ENCODE measurements around the gene ADAM23. TPM values are rescaled to one million over a fixed set of nuclear protein-coding genes. Genes with fewer than 3 reads are reported as not detected.

Gene ADAM23
- total RNA-seq, 1 experiment from 2014 or later, result 24.6 TPM

DNA sequence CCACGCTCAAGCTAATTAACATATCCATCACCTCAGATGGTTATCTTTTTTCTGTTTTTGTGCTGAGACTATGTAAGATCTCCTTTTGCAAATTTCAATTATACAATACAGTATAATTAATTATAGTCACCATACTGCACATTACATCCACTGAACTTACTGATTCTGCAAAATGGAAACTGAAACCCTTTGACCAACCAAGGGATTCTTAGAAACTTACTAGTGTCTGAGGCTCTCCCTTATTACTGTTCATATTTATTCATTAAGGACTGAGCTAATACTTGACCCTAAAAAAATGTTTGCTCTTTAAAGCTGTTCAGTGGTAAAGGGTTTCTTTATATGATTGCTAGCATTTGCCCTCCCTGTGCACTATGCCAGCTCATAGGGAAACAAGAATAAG, 50.7 kb downstream of the ADAM23 start (continued):
- TF ChIP-seq ZBTB21 (CRISPR knock-in tag; IDR thresholded peaks at IDR 0.05; ENCODE audit: borderline replicate concordance), result no peak
- no peak for TF ChIP-seq MAX (CRISPR knock-in tag; IDR thresholded peaks at IDR 0.05)
- TF ChIP-seq SMAD4 (CRISPR knock-in tag; IDR thresholded peaks at IDR 0.05), result no peak

GRCh38 chr2:206502729-206503128, 59.4 kb downstream of the ADAM23 start:
- H3K4me1 Mint-ChIP-seq, result no peaks in the 10 kb centered on the region
- H3K4me3 Mint-ChIP-seq, result no peak overlapping the region
- ATAC-seq (no peak), DNase-seq (ENCODE audit: low spot score) (no peak)
- H3K36me3 Mint-ChIP-seq, result no peaks in the 10 kb centered on the region
- no peaks in the 10 kb centered on the region for H3K9me3 Mint-ChIP-seq
- CTCF ChIA-PET, result interaction anchor here (0.5 to 1.6 kb wide), 8 partner anchors 8 to 327 kb away, joined by 3 to 11 read pairs (median 4); no protein-coding TSS in a partner anchor
- POLR2A ChIA-PET, result no interaction called here
- H3K27me3 Mint-ChIP-seq (ENCODE audit: low read depth), result no peaks in the 10 kb centered on the region
- H3K27ac Mint-ChIP-seq, result no peak overlapping the region
- TF ChIP-seq, protein P1, sequence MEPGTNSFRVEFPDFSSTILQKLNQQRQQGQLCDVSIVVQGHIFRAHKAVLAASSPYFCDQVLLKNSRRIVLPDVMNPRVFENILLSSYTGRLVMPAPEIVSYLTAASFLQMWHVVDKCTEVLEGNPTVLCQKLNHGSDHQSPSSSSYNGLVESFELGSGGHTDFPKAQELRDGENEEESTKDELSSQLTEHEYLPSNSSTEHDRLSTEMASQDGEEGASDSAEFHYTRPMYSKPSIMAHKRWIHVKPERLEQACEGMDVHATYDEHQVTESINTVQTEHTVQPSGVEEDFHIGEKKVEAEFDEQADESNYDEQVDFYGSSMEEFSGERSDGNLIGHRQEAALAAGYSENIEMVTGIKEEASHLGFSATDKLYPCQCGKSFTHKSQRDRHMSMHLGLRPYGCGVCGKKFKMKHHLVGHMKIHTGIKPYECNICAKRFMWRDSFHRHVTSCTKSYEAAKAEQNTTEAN (CRISPR knock-in tag; IDR thresholded peaks at IDR 0.05), result no peak
- TF ChIP-seq HMGXB4 (CRISPR knock-in tag; IDR thresholded peaks at IDR 0.05), result no peak
- TF ChIP-seq, protein P2, sequence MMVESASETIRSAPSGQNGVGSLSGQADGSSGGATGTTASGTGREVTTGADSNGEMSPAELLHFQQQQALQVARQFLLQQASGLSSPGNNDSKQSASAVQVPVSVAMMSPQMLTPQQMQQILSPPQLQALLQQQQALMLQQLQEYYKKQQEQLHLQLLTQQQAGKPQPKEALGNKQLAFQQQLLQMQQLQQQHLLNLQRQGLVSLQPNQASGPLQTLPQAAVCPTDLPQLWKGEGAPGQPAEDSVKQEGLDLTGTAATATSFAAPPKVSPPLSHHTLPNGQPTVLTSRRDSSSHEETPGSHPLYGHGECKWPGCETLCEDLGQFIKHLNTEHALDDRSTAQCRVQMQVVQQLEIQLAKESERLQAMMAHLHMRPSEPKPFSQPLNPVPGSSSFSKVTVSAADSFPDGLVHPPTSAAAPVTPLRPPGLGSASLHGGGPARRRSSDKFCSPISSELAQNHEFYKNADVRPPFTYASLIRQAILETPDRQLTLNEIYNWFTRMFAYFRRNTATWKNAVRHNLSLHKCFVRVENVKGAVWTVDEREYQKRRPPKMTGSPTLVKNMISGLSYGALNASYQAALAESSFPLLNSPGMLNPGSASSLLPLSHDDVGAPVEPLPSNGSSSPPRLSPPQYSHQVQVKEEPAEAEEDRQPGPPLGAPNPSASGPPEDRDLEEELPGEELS (CRISPR knock-in tag; IDR thresholded peaks at IDR 0.05), result no peak
- TF ChIP-seq CREM (CRISPR knock-in tag; IDR thresholded peaks at IDR 0.05), result no peak
- TF ChIP-seq ZNF512 (CRISPR knock-in tag; IDR thresholded peaks at IDR 0.05; ENCODE audit: borderline replicate concordance), result no peak
- TF ChIP-seq, protein P3, sequence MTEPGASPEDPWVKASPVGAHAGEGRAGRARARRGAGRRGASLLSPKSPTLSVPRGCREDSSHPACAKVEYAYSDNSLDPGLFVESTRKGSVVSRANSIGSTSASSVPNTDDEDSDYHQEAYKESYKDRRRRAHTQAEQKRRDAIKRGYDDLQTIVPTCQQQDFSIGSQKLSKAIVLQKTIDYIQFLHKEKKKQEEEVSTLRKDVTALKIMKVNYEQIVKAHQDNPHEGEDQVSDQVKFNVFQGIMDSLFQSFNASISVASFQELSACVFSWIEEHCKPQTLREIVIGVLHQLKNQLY (CRISPR knock-in tag; IDR thresholded peaks at IDR 0.05), result no peak
- TF ChIP-seq E2F4 (CRISPR knock-in tag; IDR thresholded peaks at IDR 0.05; ENCODE audit: borderline replicate concordance, low read depth), result no peak
- TF ChIP-seq EMX1 (CRISPR knock-in tag; IDR thresholded peaks at IDR 0.05), result no peak
- no peak for TF ChIP-seq ATF6 (CRISPR knock-in tag; IDR thresholded peaks at IDR 0.05)
- TF ChIP-seq, protein P4, sequence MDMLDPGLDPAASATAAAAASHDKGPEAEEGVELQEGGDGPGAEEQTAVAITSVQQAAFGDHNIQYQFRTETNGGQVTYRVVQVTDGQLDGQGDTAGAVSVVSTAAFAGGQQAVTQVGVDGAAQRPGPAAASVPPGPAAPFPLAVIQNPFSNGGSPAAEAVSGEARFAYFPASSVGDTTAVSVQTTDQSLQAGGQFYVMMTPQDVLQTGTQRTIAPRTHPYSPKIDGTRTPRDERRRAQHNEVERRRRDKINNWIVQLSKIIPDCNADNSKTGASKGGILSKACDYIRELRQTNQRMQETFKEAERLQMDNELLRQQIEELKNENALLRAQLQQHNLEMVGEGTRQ (CRISPR knock-in tag; IDR thresholded peaks at IDR 0.05), result no peak
- TF ChIP-seq NR1H2 (CRISPR knock-in tag; IDR thresholded peaks at IDR 0.05), result no peak
- no peak for TF ChIP-seq JUN (CRISPR knock-in tag; IDR thresholded peaks at IDR 0.05)
- TF ChIP-seq SOX15 (CRISPR knock-in tag; IDR thresholded peaks at IDR 0.05), result no peak
- no peak for TF ChIP-seq RORB (CRISPR knock-in tag; IDR thresholded peaks at IDR 0.05)
- TF ChIP-seq, protein P5, sequence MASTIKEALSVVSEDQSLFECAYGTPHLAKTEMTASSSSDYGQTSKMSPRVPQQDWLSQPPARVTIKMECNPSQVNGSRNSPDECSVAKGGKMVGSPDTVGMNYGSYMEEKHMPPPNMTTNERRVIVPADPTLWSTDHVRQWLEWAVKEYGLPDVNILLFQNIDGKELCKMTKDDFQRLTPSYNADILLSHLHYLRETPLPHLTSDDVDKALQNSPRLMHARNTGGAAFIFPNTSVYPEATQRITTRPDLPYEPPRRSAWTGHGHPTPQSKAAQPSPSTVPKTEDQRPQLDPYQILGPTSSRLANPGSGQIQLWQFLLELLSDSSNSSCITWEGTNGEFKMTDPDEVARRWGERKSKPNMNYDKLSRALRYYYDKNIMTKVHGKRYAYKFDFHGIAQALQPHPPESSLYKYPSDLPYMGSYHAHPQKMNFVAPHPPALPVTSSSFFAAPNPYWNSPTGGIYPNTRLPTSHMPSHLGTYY (CRISPR knock-in tag; IDR thresholded peaks at IDR 0.05), result no peak

Measured in WTC11 (cell line).